GM18508 (cell line): Measurements from ENCODE around the gene MAP2K2.
A peak's percentile ranks its signal among the peaks of the same experiment; 100 is the strongest.

Experiments used
- ATAC-seq: cut with Tn5 transposase; IDR thresholded peaks from one replicate; pipeline ENCODE4 v1.9.1; 2021; ENCODE audit warnings: moderate number of reproducible peaks; ENCODE audit not compliant: insufficient read depth, unreplicated experiment

MAP2K2 gene

GRCh38 chr19:4082172-4082571 is 41.8 kb downstream of the MAP2K2 start:
- ATAC-seq = no peak

- ATAC-seq = no peak
These were observed 42.3 kb downstream of the MAP2K2 start for GRCh38 chr19:4081441-4082129.

DNA sequence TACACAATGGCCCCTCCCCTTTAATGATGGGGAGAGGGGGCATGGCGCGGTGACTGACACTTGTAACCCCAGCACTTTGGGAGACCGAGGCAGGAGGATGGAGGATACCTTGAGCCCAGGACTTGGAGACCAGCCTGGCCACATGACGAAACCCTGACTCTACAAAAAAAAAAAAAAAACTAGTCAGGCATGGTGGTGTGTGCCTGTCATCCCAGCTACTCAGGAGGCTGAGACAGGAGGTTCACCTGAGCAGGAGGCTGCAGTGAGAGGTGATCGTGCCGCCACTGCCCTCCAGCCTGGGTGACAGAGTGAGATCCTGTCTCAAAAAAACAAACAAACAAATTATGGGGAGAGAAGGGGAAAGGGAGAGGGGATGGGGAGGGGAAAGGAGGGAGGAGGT is 43.4 kb downstream of the MAP2K2 start:
- ATAC-seq = no peak

- no peak for ATAC-seq
These were observed 45.9 kb downstream of the MAP2K2 start for GRCh38 chr19:4077800-4078684.

- no peak for ATAC-seq
These were observed 46.9 kb downstream of the MAP2K2 start for GRCh38 chr19:4077007-4077374.

DNA sequence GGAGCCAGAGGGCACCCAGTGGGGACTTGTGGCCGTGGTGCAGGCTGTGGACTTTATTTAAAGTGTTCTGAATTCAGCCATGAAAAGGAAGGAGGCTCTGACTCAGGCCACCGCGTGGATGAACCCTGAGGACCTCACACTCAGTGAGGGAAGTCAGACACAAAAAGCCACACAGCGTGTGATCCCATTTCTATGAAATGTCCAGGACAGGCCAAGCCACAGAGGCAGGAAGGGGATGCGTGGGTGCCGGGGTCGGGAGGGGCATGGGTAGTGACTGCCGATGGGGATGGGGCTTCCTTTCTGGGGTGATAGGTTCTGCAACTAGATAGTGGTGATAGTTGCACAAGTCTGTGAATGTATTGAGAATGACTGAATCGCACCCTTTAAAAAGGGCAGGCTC is 48.5 kb downstream of the MAP2K2 start:
- ATAC-seq = no peak

DNA sequence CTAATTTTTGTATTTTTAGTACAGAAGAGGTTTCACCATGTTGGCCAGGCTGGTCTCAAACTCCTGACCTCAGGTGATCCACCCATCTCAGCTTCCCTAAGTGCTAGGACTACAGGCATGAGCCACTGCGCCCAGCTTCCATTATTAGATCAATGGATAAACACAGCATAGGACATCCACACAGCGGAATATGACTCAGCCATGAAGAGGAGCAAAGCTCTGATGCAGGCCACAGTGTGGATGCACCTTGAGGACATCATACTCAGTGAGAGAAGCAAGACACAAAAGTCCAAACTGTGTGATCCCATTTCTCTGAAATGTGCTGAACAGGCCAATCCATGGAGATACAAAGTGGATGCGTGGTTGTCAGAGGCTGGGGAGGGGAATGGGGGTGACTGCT is 52.3 kb downstream of the MAP2K2 start:
- no peak for ATAC-seq

DNA sequence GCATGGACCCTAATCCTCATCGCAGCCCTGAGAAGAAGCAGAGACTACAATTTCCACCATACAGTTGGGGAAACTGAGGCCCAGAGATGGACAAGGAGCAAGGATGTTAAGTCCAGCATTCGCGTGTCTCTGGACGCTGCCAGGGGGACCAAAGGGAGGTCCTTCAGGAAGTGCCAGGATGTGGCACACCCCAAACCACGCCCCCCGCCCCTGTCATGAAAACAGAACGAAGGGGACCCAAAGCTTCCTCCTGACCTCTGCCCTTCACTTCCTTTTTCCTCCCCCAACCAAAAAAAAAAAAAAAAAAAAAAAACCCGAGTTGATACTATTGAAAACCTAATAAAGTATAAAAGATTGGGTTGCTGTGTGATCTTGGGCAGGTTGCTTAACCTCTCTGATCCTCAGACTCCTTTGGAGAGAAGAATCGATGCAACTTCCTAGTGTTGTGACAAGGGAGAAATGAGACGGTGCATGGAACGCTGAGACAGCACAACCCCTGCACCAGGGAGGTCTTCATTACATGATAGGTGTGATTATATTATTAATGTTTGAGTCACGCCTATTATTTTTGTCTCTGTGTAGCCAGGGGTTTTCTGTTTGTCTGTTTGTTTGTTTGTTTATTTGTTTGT is 54.5 kb downstream of the MAP2K2 start:
- ATAC-seq = no peak

DNA sequence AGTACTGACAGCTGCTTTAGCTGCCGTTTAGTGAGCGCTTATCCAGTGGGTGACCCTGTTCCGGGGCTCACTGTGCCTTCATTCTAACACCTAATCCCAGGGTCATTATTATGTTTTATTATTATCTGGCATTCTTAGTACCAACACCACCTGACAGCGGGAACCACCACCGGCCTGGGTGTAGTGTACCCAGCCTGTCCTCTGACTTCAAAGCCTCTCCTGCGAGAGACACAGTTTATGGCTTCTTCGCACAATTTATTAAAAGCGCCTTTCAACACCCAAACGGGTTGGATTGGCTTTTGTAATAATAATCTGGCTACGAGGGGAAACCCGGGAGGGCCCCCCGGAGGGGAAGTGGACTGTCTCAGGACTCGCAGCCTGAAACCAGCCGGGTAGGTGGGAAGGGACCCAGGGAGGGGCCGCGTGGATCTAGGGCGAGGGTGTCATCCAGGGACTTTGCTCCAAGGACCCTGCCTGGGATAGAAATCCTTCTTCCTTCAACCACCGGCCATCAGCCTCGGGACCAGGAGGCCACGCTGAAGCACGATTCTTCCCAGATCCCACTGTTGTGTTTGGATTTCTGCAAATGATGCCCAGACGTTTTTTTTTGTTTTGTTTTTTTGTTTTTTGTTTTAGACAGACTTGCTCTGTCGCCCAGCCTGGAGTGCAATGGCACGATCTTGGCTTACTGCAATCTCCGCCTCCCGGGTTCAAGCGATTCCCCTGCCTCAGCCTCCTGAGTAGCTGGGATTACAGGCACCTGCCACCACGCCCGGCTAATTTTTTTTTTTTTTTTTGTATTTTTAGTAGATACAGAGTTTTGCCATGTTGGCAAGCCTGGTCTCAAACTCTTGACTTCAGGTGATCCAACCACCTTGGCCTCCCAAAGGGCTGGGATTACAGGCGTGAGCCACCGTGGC is 55.6 kb downstream of the MAP2K2 start:
- ATAC-seq = no peak

- ATAC-seq = no peak
These were observed 56.4 kb downstream of the MAP2K2 start for GRCh38 chr19:4067396-4068046.

- no peak for ATAC-seq
These were observed 57.1 kb downstream of the MAP2K2 start, which contains the start of gene ZBTB7A for GRCh38 chr19:4066682-4067395. TSS of gene ZBTB7A (minus strand) at chr19:4066899. CDS start at chr19:4055232, 11,667 bp downstream.

GRCh38 chr19:4066176-4066606 is 57.7 kb downstream of the MAP2K2 start:
- no peak for ATAC-seq

DNA sequence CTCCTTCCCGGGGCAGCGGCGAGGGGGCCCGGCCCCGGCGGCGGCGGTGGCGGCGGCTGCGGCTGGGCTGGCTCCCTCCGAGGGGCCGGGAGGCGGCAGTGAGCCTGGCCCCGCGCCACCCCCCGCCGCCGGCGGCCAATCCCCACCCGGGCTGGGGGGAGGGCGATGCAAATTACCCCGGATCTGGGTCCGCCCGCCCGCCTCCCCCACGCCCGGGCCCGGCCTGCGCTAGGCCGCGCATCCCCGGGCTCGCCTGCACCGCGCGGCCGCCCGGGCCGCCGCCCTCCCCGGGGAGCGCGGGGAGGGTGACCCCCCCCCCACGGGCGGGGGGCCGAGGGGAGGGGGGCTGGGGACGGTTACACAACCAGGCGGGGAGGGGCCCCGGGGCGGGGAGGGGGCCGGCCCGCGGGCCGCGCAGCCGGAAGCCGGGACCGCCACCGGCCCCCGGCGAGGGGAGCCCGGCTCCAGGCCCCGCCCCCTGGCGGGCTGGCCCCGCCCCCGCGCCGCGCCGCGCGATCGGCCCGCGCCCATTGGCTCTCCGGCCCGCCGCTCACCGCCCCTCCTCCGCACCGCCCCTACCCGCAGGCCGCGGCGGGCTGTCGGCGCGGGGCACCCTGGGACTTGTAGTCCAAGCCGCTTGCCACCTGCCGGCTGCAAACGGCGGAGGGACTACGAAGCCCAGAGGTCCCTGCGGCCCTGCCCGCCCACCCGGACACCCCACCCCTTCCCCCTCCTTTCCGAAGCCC is 58.3 kb downstream of the MAP2K2 start:
- peak; percentile 44 for ATAC-seq

GRCh38 chr19:4064496-4065260 is 59.2 kb downstream of the MAP2K2 start:
- no peak for ATAC-seq

GRCh38 chr19:4064149-4064495 is 59.8 kb downstream of the MAP2K2 start:
- no peak for ATAC-seq

- no peak for ATAC-seq
These were observed 60.4 kb downstream of the MAP2K2 start for GRCh38 chr19:4063369-4064148.
